WI38 (cell line): ENCODE results near the gene SHROOM4.

Source experiments
- H3K4me3 ChIP-seq: 2 replicates; pipeline ENCODE4 v1.5.1; 2011; ENCODE audit warnings: low read depth, mild to moderate bottlenecking, control low read depth, low read length
- CTCF ChIP-seq: IDR thresholded peaks from 2 replicates; pipeline ENCODE4 v1.5.1; 2012; ENCODE audit warnings: low read depth, mild to moderate bottlenecking, control low read depth, low read length

The SHROOM4 gene

GRCh38 chrX:50814701-50815100 lies 707 bp upstream of the SHROOM4 start:
- no peak overlapping the region for H3K4me3 ChIP-seq

GRCh38 chrX:50812995-50813842 lies 775 bp downstream of the SHROOM4 start:
- H3K4me3 ChIP-seq = no peak overlapping the region
- no peak for TF ChIP-seq CTCF

More at GRCh38 chrX:50814701-50815100, 707 bp upstream of the SHROOM4 start:
- TF ChIP-seq CTCF = no peak

GRCh38 chrX:50805276-50805675 lies 8.7 kb downstream of the SHROOM4 start:
- no peak for TF ChIP-seq CTCF
- no peak overlapping the region for H3K4me3 ChIP-seq

GRCh38 chrX:50801135-50801534 lies 12.9 kb downstream of the SHROOM4 start:
- no peak overlapping the region for H3K4me3 ChIP-seq
- TF ChIP-seq CTCF = no peak

- no peak overlapping the region for H3K4me3 ChIP-seq
- no peak for TF ChIP-seq CTCF
Observed at GRCh38 chrX:50799531-50799961, 14.4 kb downstream of the SHROOM4 start.

- TF ChIP-seq CTCF = no peak
- H3K4me3 ChIP-seq = no peak overlapping the region
Observed at GRCh38 chrX:50798783-50799182, 15.2 kb downstream of the SHROOM4 start.

- H3K4me3 ChIP-seq = no peak overlapping the region
- no peak for TF ChIP-seq CTCF
Observed at GRCh38 chrX:50787099-50787498, 26.9 kb downstream of the SHROOM4 start.
